Caco-2 (cell line): ENCODE data around the gene TMEM220. TPM values are rescaled to one million over a fixed set of nuclear protein-coding genes. Genes with fewer than 3 reads are reported as not detected.

Experiments used
- BruUV-seq: library from RNA; stranded (reverse); fragments of 400-500 nt; replicated peaks from 2 replicates; lab custom pipeline; 2021; lab: Mats Ljungman, UMichigan
- CTCF ChIA-PET: fragments of 300-600 bp; sonication (Branson Sonifier 250); formaldehyde crosslinking; loops from one replicate; lab custom pipeline; 2022; ENCODE audit warnings: antibody characterized with exemption; lab: Charles Lee
- POLR2A ChIA-PET: fragments of 300-600 bp; sonication (Branson Sonifier 250); formaldehyde crosslinking; loops from one replicate; lab custom pipeline; 2022; ENCODE audit warnings: antibody characterized with exemption; lab: Charles Lee
- DNase-seq, 2 experiments: peaks; one replicate each; pipeline versions ENCODE4 v3.0.0 to v3.0.0-alpha.2; 2020 to 2022
- H3K27me3 ChIP-seq: replicated peaks from 2 replicates; pipeline ENCODE4 v1.6.0; 2011; ENCODE audit warnings: low read length; ENCODE audit not compliant: control insufficient read depth, insufficient read depth
- H3K36me3 ChIP-seq: 2 replicates; pipeline ENCODE4 v1.5.1; 2011; ENCODE audit warnings: low read length; ENCODE audit not compliant: control insufficient read depth, insufficient read depth
- H3K4me1 ChIP-seq: fragments of 250-450 bp; sonication (Bioruptor Pico); 2 replicates; pipeline ENCODE4 v1.5.1; 2020; ENCODE audit warnings: mild to moderate bottlenecking
- H3K4me3 ChIP-seq: 2 replicates; pipeline ENCODE4 v1.5.1; 2011; ENCODE audit warnings: low read depth, mild to moderate bottlenecking, control low read depth, low read length
- H3K9me3 ChIP-seq: fragments of 250-450 bp; sonication (Bioruptor Pico); 2 replicates; pipeline ENCODE4 v1.5.1; 2020; ENCODE audit warnings: mild to moderate bottlenecking, moderate library complexity
- H3K27ac Mint-ChIP-seq: one replicate; pipeline ENCODE4 v1.8.0; 2022; ENCODE audit warnings: mixed read lengths; ENCODE audit not compliant: unreplicated experiment
- H3K27me3 Mint-ChIP-seq: one replicate; pipeline ENCODE4 v1.8.0; 2022; ENCODE audit warnings: mixed read lengths; ENCODE audit not compliant: insufficient read depth, unreplicated experiment
- H3K36me3 Mint-ChIP-seq: one replicate; pipeline ENCODE4 v1.8.0; 2022; ENCODE audit warnings: mild to moderate bottlenecking, mixed read lengths; ENCODE audit not compliant: insufficient read depth, unreplicated experiment
- H3K4me1 Mint-ChIP-seq: one replicate; pipeline ENCODE4 v1.8.0; 2022; ENCODE audit warnings: low read depth, mixed read lengths; ENCODE audit not compliant: unreplicated experiment
- H3K4me3 Mint-ChIP-seq: one replicate; pipeline ENCODE4 v1.8.0; 2022; ENCODE audit warnings: mild to moderate bottlenecking, moderate library complexity, mixed read lengths; ENCODE audit not compliant: unreplicated experiment
- H3K9me3 Mint-ChIP-seq: one replicate; pipeline ENCODE4 v1.8.0; 2022; ENCODE audit warnings: mixed read lengths; ENCODE audit not compliant: unreplicated experiment
- CTCF ChIP-seq, 2 experiments: fragments of 200-600 bp in 1 of 2; IDR thresholded peaks; 1 replicate in 1 of 2; 2 replicates in 1 of 2; pipeline versions ENCODE4 v1.5.1 to v1.8.0; 2011 to 2022; ENCODE audit warnings: antibody characterized with exemption in 1 of 2, control low read depth in 1 of 2, inconsistent platforms in 1 of 2, low read depth in 1 of 2, low read length in 1 of 2, mild to moderate bottlenecking in 1 of 2, moderate library complexity in 1 of 2; ENCODE audit not compliant: insufficient read depth in 1 of 2, severe bottlenecking in 1 of 2, unreplicated experiment in 1 of 2
- intact Hi-C: fragments of 100-400 bp; cut with micrococcal nuclease; formaldehyde crosslinking; loops from one replicate; pipeline ENCODE4 v1.10.0; 2022; ENCODE audit not compliant: unreplicated experiment
- total RNA-seq: library from RNA; stranded (reverse); gene quantifications from 2 replicates; pipeline ENCODE4 v1.2.3, GENCODE V29; 2022

TMEM220 gene
- total RNA-seq, 1 experiment from 2014 or later, result not detected

- Histone ChIP-seq H3K27me3 (no peaks in the 10 kb centered on the region), H3K4me3 (no peak overlapping the region), H3K36me3 (no peaks in the 10 kb centered on the region), H3K4me1 (no peaks in the 10 kb centered on the region), H3K9me3 (no peaks in the 10 kb centered on the region)
- H3K27me3 Mint-ChIP-seq, result no peaks in the 10 kb centered on the region
- POLR2A ChIA-PET, result no interaction called here
- DNase-seq, result no peak
- BruUV-seq, result no TSS peak
- no peak for TF ChIP-seq CTCF (IDR thresholded peaks at IDR 0.05; ENCODE audit: insufficient read depth in 1 of 2, low read depth in 1 of 2, low read length in 1 of 2, severe bottlenecking in 1 of 2, unreplicated experiment in 1 of 2)
- intact Hi-C loops, result no loop called here
- no peak overlapping the region for H3K4me3 Mint-ChIP-seq
- H3K36me3 Mint-ChIP-seq, result no peaks in the 10 kb centered on the region
- no peaks in the 10 kb centered on the region for H3K4me1 Mint-ChIP-seq
- CTCF ChIA-PET, result no interaction called here
- H3K27ac Mint-ChIP-seq, result no peak overlapping the region
- H3K9me3 Mint-ChIP-seq, result no peaks in the 10 kb centered on the region
These were observed 13.6 kb downstream of the TMEM220 start for GRCh38 chr17:10716218-10716617.

GRCh38 chr17:10713318-10713717 is 16.5 kb downstream of the TMEM220 start:
- H3K27me3 ChIP-seq, result no peaks in the 10 kb centered on the region
- intact Hi-C loops, result no loop called here
- no peaks in the 10 kb centered on the region for H3K9me3 ChIP-seq
- no peak for TF ChIP-seq CTCF (IDR thresholded peaks at IDR 0.05; ENCODE audit: insufficient read depth in 1 of 2, low read depth in 1 of 2, low read length in 1 of 2, severe bottlenecking in 1 of 2, unreplicated experiment in 1 of 2)
- no peak overlapping the region for H3K4me3 ChIP-seq
- no peaks in the 10 kb centered on the region for H3K36me3 ChIP-seq
- Mint-ChIP-seq H3K27ac (no peak overlapping the region), H3K36me3 (peaks cover 11% of the 10 kb centered on the region), H3K4me3 (no peak overlapping the region), H3K9me3 (no peaks in the 10 kb centered on the region), H3K27me3 (no peaks in the 10 kb centered on the region), H3K4me1 (no peaks in the 10 kb centered on the region)
- no peaks in the 10 kb centered on the region for H3K4me1 ChIP-seq
- no TSS peak for BruUV-seq
- ChIA-PET CTCF (no interaction called here), POLR2A (no interaction called here)
- no peak for DNase-seq

GRCh38 chr17:10705727-10706126 is 24.1 kb downstream of the TMEM220 start:
- Histone ChIP-seq H3K9me3 (no peaks in the 10 kb centered on the region), H3K4me1 (no peaks in the 10 kb centered on the region), H3K4me3 (no peak overlapping the region), H3K27me3 (no peaks in the 10 kb centered on the region), H3K36me3 (no peaks in the 10 kb centered on the region)
- no peak for DNase-seq
- POLR2A ChIA-PET, result no interaction called here
- intact Hi-C loops, result no loop called here
- CTCF ChIA-PET, result no interaction called here
- Mint-ChIP-seq H3K27me3 (no peaks in the 10 kb centered on the region), H3K4me3 (no peak overlapping the region), H3K9me3 (no peaks in the 10 kb centered on the region), H3K36me3 (peaks cover 7% of the 10 kb centered on the region), H3K4me1 (no peaks in the 10 kb centered on the region), H3K27ac (no peak overlapping the region)
- no TSS peak for BruUV-seq
- TF ChIP-seq CTCF (IDR thresholded peaks at IDR 0.05; ENCODE audit: insufficient read depth in 1 of 2, low read depth in 1 of 2, low read length in 1 of 2, severe bottlenecking in 1 of 2, unreplicated experiment in 1 of 2), result no peak
